ENCODE data around the gene USP15.

Gene USP15

GRCh38 chr12:62254967-62255366 lies 5.2 kb upstream of the USP15 start:
- TF ChIP-seq CTCF (IDR thresholded peaks at IDR 0.05; ENCODE audit: low read depth, low read length, missing control alignments): no peak
- H3K4me3 ChIP-seq (replicated peaks; ENCODE audit: low read depth, low read length): no peak overlapping the region
- no peak for DNase-seq (ENCODE audit: extremely low read depth, low read depth)

- no peak for TF ChIP-seq CTCF (IDR thresholded peaks at IDR 0.05; ENCODE audit: low read depth, low read length, missing control alignments)
- H3K4me3 ChIP-seq (replicated peaks; ENCODE audit: low read depth, low read length): no peak overlapping the region
- DNase-seq (ENCODE audit: extremely low read depth, low read depth): no peak
Measured at GRCh38 chr12:62256408-62257096, 3.7 kb upstream of the USP15 start.

- no peak for DNase-seq (ENCODE audit: extremely low read depth, low read depth)
- no peak for TF ChIP-seq CTCF (IDR thresholded peaks at IDR 0.05; ENCODE audit: low read depth, low read length, missing control alignments)
Measured at GRCh38 chr12:62258231-62258630, 2.0 kb upstream of the USP15 start.

GRCh38 chr12:62258941-62259630 lies 1.1 kb upstream of the USP15 start:
- DNase-seq (ENCODE audit: extremely low read depth, low read depth): no peak
- peak overlapping the region; percentile 94 for H3K4me3 ChIP-seq (replicated peaks; ENCODE audit: low read depth, low read length)
- no peak for TF ChIP-seq CTCF (IDR thresholded peaks at IDR 0.05; ENCODE audit: low read depth, low read length, missing control alignments)

More at GRCh38 chr12:62258231-62258630, 2.0 kb upstream of the USP15 start:
- no peak overlapping the region for H3K4me3 ChIP-seq (replicated peaks; ENCODE audit: low read depth, low read length)

GRCh38 chr12:62259631-62259992 lies 592 bp upstream of the USP15 start:
- TF ChIP-seq CTCF (IDR thresholded peaks at IDR 0.05; ENCODE audit: low read depth, low read length, missing control alignments): no peak
- no peak for DNase-seq (ENCODE audit: extremely low read depth, low read depth)
- peak overlapping the region; percentile 94 for H3K4me3 ChIP-seq (replicated peaks; ENCODE audit: low read depth, low read length)

- peak overlapping the region; percentile 94 for H3K4me3 ChIP-seq (replicated peaks; ENCODE audit: low read depth, low read length)
- no peak for TF ChIP-seq CTCF (IDR thresholded peaks at IDR 0.05; ENCODE audit: low read depth, low read length, missing control alignments)
- DNase-seq (ENCODE audit: extremely low read depth, low read depth): no peak
Measured at GRCh38 chr12:62260733-62261683, 804 bp downstream of the USP15 start.

All from HFF-Myc (cell line).